ENCODE data around the gene IGF1R. TPM values are rescaled to one million over a fixed set of nuclear protein-coding genes. Genes with fewer than 3 reads are reported as not detected.

IGF1R gene
- total and polyA plus RNA-seq, 2 of the 13 experiments (the other 11 are each of a cell fraction or from before 2014, with no cell fraction given) = 15.9 to 18.4 TPM

DNA sequence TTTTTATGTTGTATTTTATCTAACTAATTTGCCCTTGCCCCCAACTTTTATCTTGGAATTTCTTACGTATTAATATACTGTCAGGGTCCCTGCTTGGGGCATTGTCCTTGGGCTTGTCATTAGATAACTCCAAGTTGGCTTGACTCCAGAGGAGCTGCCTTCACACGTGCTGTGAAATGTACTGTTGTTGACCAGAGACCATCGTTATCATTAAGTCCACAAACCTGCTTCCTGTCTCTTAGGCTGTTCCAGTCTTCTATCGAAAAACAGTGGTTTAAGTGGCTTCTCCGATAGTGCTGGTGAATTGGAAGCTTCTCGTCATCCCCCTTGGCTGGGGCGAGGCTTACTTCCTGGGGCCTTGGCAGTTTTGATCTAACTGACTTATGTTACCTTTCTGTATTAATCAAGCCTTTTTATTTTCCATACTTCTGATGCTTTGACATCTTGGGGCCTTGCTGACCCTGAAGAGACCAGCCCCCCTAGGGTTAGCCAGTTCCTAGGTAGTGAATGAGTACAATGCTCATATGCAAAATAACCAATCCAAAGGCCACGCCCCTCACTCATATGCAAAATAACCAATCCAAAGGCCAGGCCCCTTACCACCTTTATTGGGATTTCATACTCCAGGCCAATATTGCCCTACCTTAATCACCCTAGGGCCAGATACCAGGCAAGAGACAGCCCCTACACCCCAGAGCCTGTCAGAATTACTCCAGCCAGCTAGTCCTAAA, 164.5 kb downstream of the IGF1R start (continued):
- TF ChIP-seq SOX13 (IDR thresholded peaks at IDR 0.05) (peak; percentile 56; the same call in 1 of the 2 replicates), SOX13 (CRISPR knock-in tag; conservative IDR thresholded peaks at IDR 0.05 in 1 of 2, IDR thresholded peaks at IDR 0.05 in 1 of 2) (peak in 1 of 2 experiments; percentile 95; a peak in 2 of 4 replicates), ZNF350 (CRISPR knock-in tag; IDR thresholded peaks at IDR 0.05; ENCODE audit: borderline replicate concordance, low read depth) (no peak; the same call in 1 of the 2 replicates), ZKSCAN1 (IDR thresholded peaks at IDR 0.05; ENCODE audit: low read length) (no peak), TBP (CRISPR knock-in tag; IDR thresholded peaks at IDR 0.05) (no peak), RFX3 (CRISPR knock-in tag; IDR thresholded peaks at IDR 0.05) (no peak), IKZF4 (CRISPR knock-in tag; IDR thresholded peaks at IDR 0.05; ENCODE audit: borderline replicate concordance, low read depth, not compliant biosample characterization) (no peak), ATF1 (CRISPR knock-in tag; IDR thresholded peaks at IDR 0.05) (no peak), KLF15 (CRISPR knock-in tag; IDR thresholded peaks at IDR 0.05; ENCODE audit: borderline replicate concordance) (no peak), ZNF224 (CRISPR knock-in tag; IDR thresholded peaks at IDR 0.05) (no peak), SIN3B (IDR thresholded peaks at IDR 0.05; ENCODE audit: low read length) (no peak), TEAD3 (CRISPR knock-in tag; optimal IDR thresholded peaks at IDR 0.05; ENCODE audit: borderline replicate concordance) (peak; percentile 82), ZNF761 (CRISPR knock-in tag; conservative IDR thresholded peaks at IDR 0.05) (no peak), ZNF652 (CRISPR knock-in tag; IDR thresholded peaks at IDR 0.05; ENCODE audit: borderline replicate concordance, low read depth) (no peak), ZNF253 (CRISPR knock-in tag; IDR thresholded peaks at IDR 0.05; ENCODE audit: borderline replicate concordance) (no peak), TMF1 (CRISPR knock-in tag; IDR thresholded peaks at IDR 0.05; ENCODE audit: low read depth) (no peak)
- TF ChIP-seq, protein P1, sequence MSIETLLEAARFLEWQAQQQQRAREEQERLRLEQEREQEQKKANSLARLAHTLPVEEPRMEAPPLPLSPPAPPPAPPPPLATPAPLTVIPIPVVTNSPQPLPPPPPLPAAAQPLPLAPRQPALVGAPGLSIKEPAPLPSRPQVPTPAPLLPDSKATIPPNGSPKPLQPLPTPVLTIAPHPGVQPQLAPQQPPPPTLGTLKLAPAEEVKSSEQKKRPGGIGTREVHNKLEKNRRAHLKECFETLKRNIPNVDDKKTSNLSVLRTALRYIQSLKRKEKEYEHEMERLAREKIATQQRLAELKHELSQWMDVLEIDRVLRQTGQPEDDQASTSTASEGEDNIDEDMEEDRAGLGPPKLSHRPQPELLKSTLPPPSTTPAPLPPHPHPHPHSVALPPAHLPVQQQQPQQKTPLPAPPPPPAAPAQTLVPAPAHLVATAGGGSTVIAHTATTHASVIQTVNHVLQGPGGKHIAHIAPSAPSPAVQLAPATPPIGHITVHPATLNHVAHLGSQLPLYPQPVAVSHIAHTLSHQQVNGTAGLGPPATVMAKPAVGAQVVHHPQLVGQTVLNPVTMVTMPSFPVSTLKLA (IDR thresholded peaks at IDR 0.05) = peak; percentile 59; the same call in 1 of the 2 replicates
- TF ChIP-seq, protein P2, sequence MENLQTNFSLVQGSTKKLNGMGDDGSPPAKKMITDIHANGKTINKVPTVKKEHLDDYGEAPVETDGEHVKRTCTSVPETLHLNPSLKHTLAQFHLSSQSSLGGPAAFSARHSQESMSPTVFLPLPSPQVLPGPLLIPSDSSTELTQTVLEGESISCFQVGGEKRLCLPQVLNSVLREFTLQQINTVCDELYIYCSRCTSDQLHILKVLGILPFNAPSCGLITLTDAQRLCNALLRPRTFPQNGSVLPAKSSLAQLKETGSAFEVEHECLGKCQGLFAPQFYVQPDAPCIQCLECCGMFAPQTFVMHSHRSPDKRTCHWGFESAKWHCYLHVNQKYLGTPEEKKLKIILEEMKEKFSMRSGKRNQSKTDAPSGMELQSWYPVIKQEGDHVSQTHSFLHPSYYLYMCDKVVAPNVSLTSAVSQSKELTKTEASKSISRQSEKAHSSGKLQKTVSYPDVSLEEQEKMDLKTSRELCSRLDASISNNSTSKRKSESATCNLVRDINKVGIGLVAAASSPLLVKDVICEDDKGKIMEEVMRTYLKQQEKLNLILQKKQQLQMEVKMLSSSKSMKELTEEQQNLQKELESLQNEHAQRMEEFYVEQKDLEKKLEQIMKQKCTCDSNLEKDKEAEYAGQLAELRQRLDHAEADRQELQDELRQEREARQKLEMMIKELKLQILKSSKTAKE (CRISPR knock-in tag; IDR thresholded peaks at IDR 0.05; ENCODE audit: borderline replicate concordance) = peak; percentile 61; the same call in 1 of the 2 replicates
- TF ChIP-seq, protein P3, sequence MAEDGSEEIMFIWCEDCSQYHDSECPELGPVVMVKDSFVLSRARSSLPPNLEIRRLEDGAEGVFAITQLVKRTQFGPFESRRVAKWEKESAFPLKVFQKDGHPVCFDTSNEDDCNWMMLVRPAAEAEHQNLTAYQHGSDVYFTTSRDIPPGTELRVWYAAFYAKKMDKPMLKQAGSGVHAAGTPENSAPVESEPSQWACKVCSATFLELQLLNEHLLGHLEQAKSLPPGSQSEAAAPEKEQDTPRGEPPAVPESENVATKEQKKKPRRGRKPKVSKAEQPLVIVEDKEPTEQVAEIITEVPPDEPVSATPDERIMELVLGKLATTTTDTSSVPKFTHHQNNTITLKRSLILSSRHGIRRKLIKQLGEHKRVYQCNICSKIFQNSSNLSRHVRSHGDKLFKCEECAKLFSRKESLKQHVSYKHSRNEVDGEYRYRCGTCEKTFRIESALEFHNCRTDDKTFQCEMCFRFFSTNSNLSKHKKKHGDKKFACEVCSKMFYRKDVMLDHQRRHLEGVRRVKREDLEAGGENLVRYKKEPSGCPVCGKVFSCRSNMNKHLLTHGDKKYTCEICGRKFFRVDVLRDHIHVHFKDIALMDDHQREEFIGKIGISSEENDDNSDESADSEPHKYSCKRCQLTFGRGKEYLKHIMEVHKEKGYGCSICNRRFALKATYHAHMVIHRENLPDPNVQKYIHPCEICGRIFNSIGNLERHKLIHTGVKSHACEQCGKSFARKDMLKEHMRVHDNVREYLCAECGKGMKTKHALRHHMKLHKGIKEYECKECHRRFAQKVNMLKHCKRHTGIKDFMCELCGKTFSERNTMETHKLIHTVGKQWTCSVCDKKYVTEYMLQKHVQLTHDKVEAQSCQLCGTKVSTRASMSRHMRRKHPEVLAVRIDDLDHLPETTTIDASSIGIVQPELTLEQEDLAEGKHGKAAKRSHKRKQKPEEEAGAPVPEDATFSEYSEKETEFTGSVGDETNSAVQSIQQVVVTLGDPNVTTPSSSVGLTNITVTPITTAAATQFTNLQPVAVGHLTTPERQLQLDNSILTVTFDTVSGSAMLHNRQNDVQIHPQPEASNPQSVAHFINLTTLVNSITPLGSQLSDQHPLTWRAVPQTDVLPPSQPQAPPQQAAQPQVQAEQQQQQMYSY (CRISPR knock-in tag; IDR thresholded peaks at IDR 0.05) = no peak
